NT2/D1 (cell line): Measurements from ENCODE around the gene AKAP13.
A peak's percentile ranks its signal among the peaks of the same experiment; 100 is the strongest.

Experiments used
- DNase-seq: peaks from one replicate; pipeline ENCODE4 v3.0.0-alpha.2; 2011; ENCODE audit warnings: low read depth, low spot score
- H3K27me3 ChIP-seq: 2 replicates; pipeline ENCODE4 v1.6.0; 2011; ENCODE audit warnings: mild to moderate bottlenecking; ENCODE audit not compliant: insufficient read length, insufficient read depth
- H3K36me3 ChIP-seq: 2 replicates; pipeline ENCODE4 v1.6.1; 2011; ENCODE audit warnings: mild to moderate bottlenecking, low read length, mixed read lengths; ENCODE audit not compliant: insufficient read depth, insufficient read length
- H3K4me1 ChIP-seq: 2 replicates; pipeline ENCODE4 v1.5.1; 2011; ENCODE audit not compliant: insufficient read depth, insufficient read length
- H3K4me3 ChIP-seq: 2 replicates; pipeline ENCODE4 v1.5.1; 2011; ENCODE audit warnings: low read depth; ENCODE audit not compliant: insufficient read length
- H3K9ac ChIP-seq: 2 replicates; pipeline ENCODE4 v1.6.0; 2011; ENCODE audit warnings: low read depth; ENCODE audit not compliant: insufficient read length
- H3K9me3 ChIP-seq: 2 replicates; pipeline ENCODE4 v1.5.1; 2011; ENCODE audit warnings: mild to moderate bottlenecking, low read length; ENCODE audit not compliant: insufficient read depth
- SUZ12 ChIP-seq: IDR thresholded peaks from 2 replicates; pipeline ENCODE4 v1.6.1; 2011; ENCODE audit not compliant: insufficient read length, insufficient read depth; ENCODE audit errors: extremely low read depth
- YY1 ChIP-seq: IDR thresholded peaks from 2 replicates; pipeline ENCODE4 v1.6.1; 2011; ENCODE audit not compliant: insufficient read length, insufficient read depth
- ZNF274 ChIP-seq: IDR thresholded peaks from 2 replicates; pipeline ENCODE4 v1.6.1; 2011; ENCODE audit warnings: mild to moderate bottlenecking, low read depth, low read length

The AKAP13 gene

DNA sequence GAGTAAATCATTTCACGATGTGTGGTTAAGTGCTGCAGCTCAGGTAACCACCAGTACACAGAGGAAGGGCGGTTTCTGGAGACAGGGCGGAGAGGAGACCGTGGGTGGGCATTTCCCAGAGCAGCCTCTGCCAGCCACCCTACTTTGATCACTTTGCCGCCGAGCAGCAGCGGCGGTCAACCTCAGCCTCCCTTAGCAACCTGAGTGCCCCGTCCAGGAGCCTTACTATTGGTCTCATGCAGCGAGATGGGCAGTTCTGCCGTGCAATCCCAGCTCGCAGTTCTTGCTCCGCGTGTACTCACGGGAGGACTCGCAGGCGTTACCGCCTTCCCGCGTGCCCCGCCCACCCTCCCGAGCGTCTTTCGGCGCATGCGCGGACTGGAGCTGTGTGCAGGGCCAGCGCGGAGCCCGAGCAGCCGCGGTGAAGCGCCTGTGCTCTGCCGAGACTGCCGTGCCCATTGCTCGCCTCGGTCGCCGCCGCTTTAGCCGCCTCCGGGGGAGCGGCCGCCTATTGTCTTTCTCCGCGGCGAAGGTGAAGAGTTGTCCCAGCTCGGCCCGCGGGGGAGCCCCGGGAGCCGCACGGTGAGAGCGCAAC, at the start of gene AKAP13:
Gene AKAP13, plus strand, starts transcription at position 387 of the 595 bp plus-strand sequence. CDS start 105,118 bp downstream, outside the sequence.
- peak within 1 kb of the TSS; percentile 73 for H3K4me3 ChIP-seq
- peak; percentile 98 for DNase-seq
- peaks cover 16% of the 10 kb centered on the region for H3K36me3 ChIP-seq
- no peaks in the 10 kb centered on the region for H3K4me1 ChIP-seq
- H3K9ac ChIP-seq: peak within 1 kb of the TSS; percentile 87
- H3K9me3 ChIP-seq: no peaks in the 10 kb centered on the region
- H3K27me3 ChIP-seq: no peaks in the 10 kb centered on the region
- no peak for TF ChIP-seq YY1

DNA sequence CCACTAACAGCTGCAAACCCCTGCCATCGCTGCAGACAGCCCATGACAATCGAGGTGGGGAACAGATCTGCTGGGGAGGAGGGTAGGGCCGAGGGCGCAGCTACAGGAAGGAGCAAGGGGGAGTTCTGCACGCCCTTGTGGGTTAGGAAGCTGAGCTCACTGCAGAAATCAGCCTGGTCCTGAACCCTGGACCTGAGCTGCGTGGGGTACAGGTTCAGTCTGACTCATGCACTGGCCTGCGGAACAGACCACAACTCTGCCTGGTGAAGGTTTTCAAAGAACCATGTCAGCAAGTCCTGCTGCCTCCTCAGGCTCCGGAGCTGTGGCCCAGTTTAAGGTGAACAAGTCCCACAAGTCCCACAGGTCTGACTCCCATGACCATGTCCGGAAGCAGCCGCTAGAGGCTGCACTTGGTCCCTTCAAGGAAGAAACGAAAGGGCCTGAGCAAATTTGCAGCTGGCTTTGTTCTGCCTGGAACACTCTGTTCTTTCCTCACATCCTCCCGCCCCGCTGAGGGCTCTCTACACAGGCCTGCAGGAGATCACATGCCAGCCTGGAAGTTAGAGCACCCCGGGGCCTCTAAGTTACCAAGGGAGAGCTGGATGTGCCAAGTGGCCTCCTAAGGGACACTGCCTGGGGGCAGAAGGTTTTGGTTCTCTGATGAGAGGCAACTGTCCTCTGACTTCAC, 49.4 kb upstream of the AKAP13 start:
- peak; percentile 64 for DNase-seq
- TF ChIP-seq ZNF274 (no peak), YY1 (no peak), SUZ12 (no peak)
- Histone ChIP-seq H3K9ac (peak overlapping the region; percentile 61), H3K36me3 (no peaks in the 10 kb centered on the region), H3K4me1 (no peaks in the 10 kb centered on the region), H3K4me3 (no peak overlapping the region), H3K27me3 (no peaks in the 10 kb centered on the region), H3K9me3 (no peaks in the 10 kb centered on the region)

- Histone ChIP-seq H3K9me3 (no peaks in the 10 kb centered on the region), H3K9ac (no peak overlapping the region), H3K36me3 (no peaks in the 10 kb centered on the region), H3K4me1 (no peaks in the 10 kb centered on the region), H3K27me3 (no peaks in the 10 kb centered on the region), H3K4me3 (no peak overlapping the region)
- TF ChIP-seq SUZ12: no peak
- TF ChIP-seq YY1: no peak
- TF ChIP-seq ZNF274: no peak
- DNase-seq: no peak
Measured at GRCh38 chr15:85331655-85332285, 48.6 kb upstream of the AKAP13 start.

- Histone ChIP-seq H3K27me3 (no peaks in the 10 kb centered on the region), H3K9ac (no peak overlapping the region), H3K36me3 (no peaks in the 10 kb centered on the region), H3K9me3 (no peaks in the 10 kb centered on the region), H3K4me1 (no peaks in the 10 kb centered on the region), H3K4me3 (no peak overlapping the region)
- DNase-seq: no peak
- TF ChIP-seq YY1 (no peak), SUZ12 (no peak), ZNF274 (no peak)
Measured at GRCh38 chr15:85333132-85333831, 47.1 kb upstream of the AKAP13 start.

- no peaks in the 10 kb centered on the region for H3K9me3 ChIP-seq
- no peak overlapping the region for H3K4me3 ChIP-seq
- H3K27me3 ChIP-seq: no peaks in the 10 kb centered on the region
- no peak overlapping the region for H3K9ac ChIP-seq
- TF ChIP-seq SUZ12: no peak
- no peak for TF ChIP-seq YY1
- TF ChIP-seq ZNF274: no peak
- H3K36me3 ChIP-seq: no peaks in the 10 kb centered on the region
- H3K4me1 ChIP-seq: no peaks in the 10 kb centered on the region
- DNase-seq: no peak
Measured at GRCh38 chr15:85334241-85334640, 46.2 kb upstream of the AKAP13 start.

DNA sequence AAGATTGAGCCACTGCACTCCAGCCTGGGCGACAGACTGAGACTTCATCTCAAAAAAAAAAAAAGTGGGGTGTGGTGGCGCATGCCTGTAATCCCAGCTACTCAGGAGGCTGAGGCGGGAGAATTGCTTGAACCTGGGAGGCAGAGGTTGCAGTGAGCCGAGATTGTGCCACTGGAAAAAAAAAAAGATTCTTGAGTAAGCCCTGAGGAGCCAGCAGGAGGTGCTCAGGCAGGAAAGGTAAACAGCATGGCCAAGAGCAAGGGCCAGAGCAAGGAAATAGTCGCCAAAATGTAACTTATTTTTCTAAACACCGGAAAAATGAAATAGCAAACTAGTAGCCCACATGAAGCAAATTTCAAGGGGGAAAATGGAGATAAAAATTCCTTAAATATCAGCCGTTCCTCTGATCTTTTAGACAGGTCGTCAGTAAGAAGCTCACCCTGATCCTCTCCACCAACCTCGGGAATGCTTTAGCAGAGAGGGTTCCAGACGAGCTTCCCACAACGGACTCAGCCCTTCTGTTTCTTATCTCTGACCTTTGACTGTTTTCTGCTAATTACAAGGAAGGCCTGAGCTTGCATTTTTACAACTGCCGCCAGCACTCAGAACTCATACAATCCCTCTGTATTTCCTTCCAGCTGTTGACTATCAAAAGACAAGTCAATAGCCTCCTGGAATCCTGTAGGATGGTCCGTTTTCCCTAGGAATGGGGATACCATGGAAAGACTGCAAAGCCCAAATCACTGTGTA, 45.0 kb upstream of the AKAP13 start:
- Histone ChIP-seq H3K9me3 (no peaks in the 10 kb centered on the region), H3K27me3 (no peaks in the 10 kb centered on the region), H3K4me1 (no peaks in the 10 kb centered on the region), H3K36me3 (no peaks in the 10 kb centered on the region), H3K4me3 (no peak overlapping the region), H3K9ac (no peak overlapping the region)
- DNase-seq: no peak
- no peak for TF ChIP-seq ZNF274
- no peak for TF ChIP-seq YY1
- no peak for TF ChIP-seq SUZ12
